ENCODE results near the gene P2RY4.
"Not testable (repeated sequence)": the region's sequence is repeated elsewhere in the genome, so short reads cannot be mapped to it uniquely, and the experiment has no call there.

The P2RY4 gene

DNA sequence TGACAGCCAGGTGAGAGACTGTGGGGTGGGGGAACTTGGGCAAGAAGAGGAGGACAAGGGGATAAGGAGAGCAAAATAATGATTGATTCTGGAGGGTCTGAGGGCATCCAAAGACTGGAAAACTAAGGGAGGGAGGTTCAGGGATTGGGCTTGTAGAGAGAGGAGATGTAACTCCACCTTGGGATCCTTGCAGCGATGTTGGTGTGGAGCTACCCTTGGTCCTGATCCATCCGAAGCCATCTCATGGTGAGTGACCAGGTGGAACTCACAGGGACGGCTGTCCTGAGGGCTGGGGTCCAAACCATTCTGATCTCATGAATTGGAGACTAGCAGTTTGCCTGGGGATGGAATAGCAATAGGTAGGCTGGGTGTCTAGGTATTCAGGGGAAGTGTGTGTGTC, 20.6 kb upstream of the P2RY4 start:
- no peak overlapping the region for H4K8ac ChIP-seq (ENCODE audit: low read length)
- H3K4me3 ChIP-seq (ENCODE audit: insufficient read depth in 1 of 2, low read depth in 1 of 2, low read length in 2 of 2), result no peak overlapping the region
- no peak overlapping the region for H3K18ac ChIP-seq (ENCODE audit: low read depth in 1 of 2, low read length in 2 of 2)
- DNase-seq, result no peak
- no peak overlapping the region for H2BK12ac ChIP-seq (ENCODE audit: low read length in 2 of 2)
- H2BK120ac ChIP-seq (ENCODE audit: low read depth, low read length), result no peak overlapping the region
- H3K23ac ChIP-seq (ENCODE audit: low read length in 2 of 2), result no peak overlapping the region
- WGBS, result 85% methylated on average over 3 of the region's 3 CpGs
- H3K4me2 ChIP-seq (ENCODE audit: low read length, poor library complexity, severe bottlenecking), result no peak overlapping the region
- peaks cover 5 to 25% of the 10 kb centered on the region in 2 experiments for H3K36me3 ChIP-seq (ENCODE audit: control insufficient read depth in 1 of 2, insufficient read depth in 2 of 2, low read depth in 1 of 2, low read length in 2 of 2)
- H4K91ac ChIP-seq (ENCODE audit: low read length), result no peak overlapping the region
- no peak overlapping the region for H2BK5ac ChIP-seq (ENCODE audit: low read depth, low read length, poor library complexity, severe bottlenecking)
- H3K4ac ChIP-seq (ENCODE audit: low read depth in 1 of 2, low read length in 2 of 2), result no peak overlapping the region
- no peak overlapping the region for H2BK15ac ChIP-seq (ENCODE audit: low read depth, poor library complexity, severe bottlenecking)
- no peak overlapping the region for H3K9ac ChIP-seq (ENCODE audit: low read length)
- H3K27ac ChIP-seq (ENCODE audit: low read length, poor library complexity, severe bottlenecking), result no peak overlapping the region
- H3K14ac ChIP-seq (ENCODE audit: low read length in 2 of 2), result no peak overlapping the region
- H3K79me1 ChIP-seq (replicated peaks; ENCODE audit: low read length, poor library complexity, severe bottlenecking), result no peaks in the 10 kb centered on the region
- peaks cover 0 to 13% of the 10 kb centered on the region in 2 experiments for H3K27me3 ChIP-seq (ENCODE audit: control insufficient read depth in 1 of 2, insufficient read depth in 1 of 2, low read length in 2 of 2)
- H2AFZ ChIP-seq (ENCODE audit: low read depth, low read length), result no peak overlapping the region
- no peak overlapping the region for H2AK5ac ChIP-seq (ENCODE audit: low read length, severe bottlenecking)
- H3K4me1 ChIP-seq (ENCODE audit: control insufficient read depth, insufficient read depth, low read depth, low read length), result no peaks in the 10 kb centered on the region
- no peaks in the 10 kb centered on the region for H3K9me3 ChIP-seq (ENCODE audit: control insufficient read depth, low read length)

DNA sequence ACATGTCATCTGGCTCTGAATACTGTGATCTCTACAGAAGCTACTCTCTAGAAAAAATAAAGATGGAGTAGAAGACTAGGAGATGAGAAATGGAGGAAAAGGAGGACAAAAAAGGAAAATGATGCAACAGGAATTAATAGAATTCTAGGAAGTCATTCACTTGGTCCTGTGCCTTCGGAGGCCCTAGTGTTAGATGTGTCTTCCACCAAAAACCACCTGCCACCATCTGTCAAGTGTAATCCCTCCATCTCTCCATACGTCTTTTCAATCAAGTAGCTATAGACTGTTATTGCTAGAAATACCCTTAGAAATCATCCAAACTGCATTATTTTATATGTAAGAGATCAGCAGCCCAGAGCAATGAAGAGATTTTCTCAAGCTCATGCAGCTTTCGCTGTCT, 19.1 kb upstream of the P2RY4 start:
- H3K79me1 ChIP-seq (replicated peaks; ENCODE audit: low read length, poor library complexity, severe bottlenecking), result no peaks in the 10 kb centered on the region
- WGBS, result no CpG with 5 or more reads among the region's 3 CpGs
- no peak overlapping the region for H3K9ac ChIP-seq (ENCODE audit: low read length)
- H3K4me3 ChIP-seq (ENCODE audit: insufficient read depth in 1 of 2, low read depth in 1 of 2, low read length in 2 of 2), result no peak overlapping the region
- no peak overlapping the region for H2AFZ ChIP-seq (ENCODE audit: low read depth, low read length)
- H3K18ac ChIP-seq (ENCODE audit: low read depth in 1 of 2, low read length in 2 of 2), result no peak overlapping the region
- no peak overlapping the region for H3K23ac ChIP-seq (ENCODE audit: low read length in 2 of 2)
- H3K27me3 ChIP-seq (ENCODE audit: control insufficient read depth in 1 of 2, insufficient read depth in 1 of 2, low read length in 2 of 2), result peaks cover 0 to 8% of the 10 kb centered on the region in 2 experiments
- no peak overlapping the region for H3K4ac ChIP-seq (ENCODE audit: low read depth in 1 of 2, low read length in 2 of 2)
- no peaks in the 10 kb centered on the region for H3K9me3 ChIP-seq (ENCODE audit: control insufficient read depth, low read length)
- H3K4me2 ChIP-seq (ENCODE audit: low read length, poor library complexity, severe bottlenecking), result no peak overlapping the region
- no peak overlapping the region for H2BK12ac ChIP-seq (ENCODE audit: low read length in 2 of 2)
- no peak overlapping the region for H2AK5ac ChIP-seq (ENCODE audit: low read length, severe bottlenecking)
- H4K8ac ChIP-seq (ENCODE audit: low read length), result no peak overlapping the region
- H3K36me3 ChIP-seq (ENCODE audit: control insufficient read depth in 1 of 2, insufficient read depth in 2 of 2, low read depth in 1 of 2, low read length in 2 of 2), result peaks cover 5 to 14% of the 10 kb centered on the region in 2 experiments
- H3K4me1 ChIP-seq (ENCODE audit: control insufficient read depth, insufficient read depth, low read depth, low read length), result no peaks in the 10 kb centered on the region
- no peak overlapping the region for H2BK5ac ChIP-seq (ENCODE audit: low read depth, low read length, poor library complexity, severe bottlenecking)
- no peak for DNase-seq
- no peak overlapping the region for H3K14ac ChIP-seq (ENCODE audit: low read length in 2 of 2)
- no peak overlapping the region for H3K27ac ChIP-seq (ENCODE audit: low read length, poor library complexity, severe bottlenecking)
- H4K91ac ChIP-seq (ENCODE audit: low read length), result no peak overlapping the region
- H2BK15ac ChIP-seq (ENCODE audit: low read depth, poor library complexity, severe bottlenecking), result no peak overlapping the region
- H2BK120ac ChIP-seq (ENCODE audit: low read depth, low read length), result no peak overlapping the region

DNA sequence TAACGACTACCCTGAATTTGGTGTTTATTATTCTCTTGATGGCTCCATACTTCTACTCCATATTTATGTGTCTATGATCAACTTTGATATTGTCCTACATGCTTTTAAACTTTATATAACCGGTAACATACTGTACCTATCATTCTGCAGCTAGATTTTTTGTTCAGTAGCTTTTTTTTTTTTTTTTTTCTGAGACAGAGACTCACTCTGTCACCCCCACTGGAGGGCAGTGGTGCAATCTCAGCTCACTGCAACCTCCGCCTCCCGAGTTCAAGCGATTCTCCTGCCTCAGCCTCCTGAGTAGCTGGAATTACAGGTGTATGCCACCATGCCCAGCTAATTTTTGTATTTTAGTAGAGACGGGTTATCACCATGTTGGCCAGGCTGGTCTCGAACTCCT, 14.0 kb upstream of the P2RY4 start:
- H3K36me3 ChIP-seq (ENCODE audit: control insufficient read depth in 1 of 2, insufficient read depth in 2 of 2, low read depth in 1 of 2, low read length in 2 of 2); H3K23ac ChIP-seq (ENCODE audit: low read length in 2 of 2); H3K4me3 ChIP-seq (ENCODE audit: insufficient read depth in 1 of 2, low read depth in 1 of 2, low read length in 2 of 2); H3K18ac ChIP-seq (ENCODE audit: low read depth in 1 of 2, low read length in 2 of 2); H2BK15ac ChIP-seq (ENCODE audit: low read depth, poor library complexity, severe bottlenecking); H3K27ac ChIP-seq (ENCODE audit: low read length, poor library complexity, severe bottlenecking); H3K4me1 ChIP-seq (ENCODE audit: control insufficient read depth, insufficient read depth, low read depth, low read length); H2AK5ac ChIP-seq (ENCODE audit: low read length, severe bottlenecking); H3K4ac ChIP-seq (ENCODE audit: low read depth in 1 of 2, low read length in 2 of 2); H2BK5ac ChIP-seq (ENCODE audit: low read depth, low read length, poor library complexity, severe bottlenecking); H3K14ac ChIP-seq (ENCODE audit: low read length in 2 of 2); H4K8ac ChIP-seq (ENCODE audit: low read length); H4K91ac ChIP-seq (ENCODE audit: low read length); H3K9me3 ChIP-seq (ENCODE audit: control insufficient read depth, low read length); H3K9ac ChIP-seq (ENCODE audit: low read length); H3K4me2 ChIP-seq (ENCODE audit: low read length, poor library complexity, severe bottlenecking); DNase-seq; H2BK120ac ChIP-seq (ENCODE audit: low read depth, low read length); H3K79me1 ChIP-seq (replicated peaks; ENCODE audit: low read length, poor library complexity, severe bottlenecking); H2AFZ ChIP-seq (ENCODE audit: low read depth, low read length); H2BK12ac ChIP-seq (ENCODE audit: low read length in 2 of 2): not testable (repeated sequence)
- H3K27me3 ChIP-seq (ENCODE audit: control insufficient read depth in 1 of 2, insufficient read depth in 1 of 2, low read length in 2 of 2), result peaks cover 0 to 23% of the 10 kb centered on the region in 2 experiments
- WGBS, result 81% methylated on average over 6 of the region's 7 CpGs

DNA sequence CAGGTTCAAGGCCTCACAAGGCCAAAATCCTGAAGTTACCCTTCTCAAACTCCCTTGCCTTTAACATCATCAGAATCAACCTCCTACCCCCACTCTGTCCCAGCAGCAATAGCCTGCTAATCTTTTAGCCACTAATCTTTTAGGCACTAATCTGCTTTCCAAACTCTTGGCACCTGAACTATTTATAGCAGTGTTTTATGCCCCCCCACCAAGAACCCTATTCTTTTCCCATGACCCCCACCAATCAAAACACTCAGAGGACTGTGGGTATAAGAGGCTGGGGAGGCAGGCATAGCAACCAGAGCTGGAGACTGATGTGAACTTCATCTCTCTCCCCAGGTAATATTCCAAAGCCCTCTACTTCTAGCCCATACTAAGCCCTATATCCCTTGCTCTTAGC, 8.0 kb upstream of the P2RY4 start, which contains the start of gene ARR3:
Gene ARR3 (plus strand): TSS at position 301 of the 400 bp plus-strand sequence. CDS start 1,052 bp downstream, outside the sequence.
- H3K4me3 ChIP-seq (ENCODE audit: insufficient read depth in 1 of 2, low read depth in 1 of 2, low read length in 2 of 2), result no peak within 1 kb of the TSS
- H4K8ac ChIP-seq (ENCODE audit: low read length), result no peak within 1 kb of the TSS
- H3K9ac ChIP-seq (ENCODE audit: low read length), result no peak within 1 kb of the TSS
- H2BK5ac ChIP-seq (ENCODE audit: low read depth, low read length, poor library complexity, severe bottlenecking), result no peak within 1 kb of the TSS
- peaks cover under 1% of the 10 kb centered on the region for H3K9me3 ChIP-seq (ENCODE audit: control insufficient read depth, low read length)
- H4K91ac ChIP-seq (ENCODE audit: low read length), result no peak within 1 kb of the TSS
- H3K4ac ChIP-seq (ENCODE audit: low read depth in 1 of 2, low read length in 2 of 2), result no peak within 1 kb of the TSS
- no peak within 1 kb of the TSS for H3K27ac ChIP-seq (ENCODE audit: low read length, poor library complexity, severe bottlenecking)
- H3K4me2 ChIP-seq (ENCODE audit: low read length, poor library complexity, severe bottlenecking), result no peak within 1 kb of the TSS
- H2AK5ac ChIP-seq (ENCODE audit: low read length, severe bottlenecking), result no peak within 1 kb of the TSS
- H3K27me3 ChIP-seq (ENCODE audit: control insufficient read depth in 1 of 2, insufficient read depth in 1 of 2, low read length in 2 of 2), result peaks cover 0 to 35% of the 10 kb centered on the region in 2 experiments
- DNase-seq, result no peak
- H2BK15ac ChIP-seq (ENCODE audit: low read depth, poor library complexity, severe bottlenecking), result no peak within 1 kb of the TSS
- no peak within 1 kb of the TSS for H3K23ac ChIP-seq (ENCODE audit: low read length in 2 of 2)
- H3K14ac ChIP-seq (ENCODE audit: low read length in 2 of 2), result no peak within 1 kb of the TSS
- no peak within 1 kb of the TSS for H2BK120ac ChIP-seq (ENCODE audit: low read depth, low read length)
- no peaks in the 10 kb centered on the region for H3K36me3 ChIP-seq (ENCODE audit: control insufficient read depth in 1 of 2, insufficient read depth in 2 of 2, low read depth in 1 of 2, low read length in 2 of 2)
- no peak within 1 kb of the TSS for H2AFZ ChIP-seq (ENCODE audit: low read depth, low read length)
- no peaks in the 10 kb centered on the region for H3K79me1 ChIP-seq (replicated peaks; ENCODE audit: low read length, poor library complexity, severe bottlenecking)
- H3K18ac ChIP-seq (ENCODE audit: low read depth in 1 of 2, low read length in 2 of 2), result no peak within 1 kb of the TSS
- H2BK12ac ChIP-seq (ENCODE audit: low read length in 2 of 2), result no peak within 1 kb of the TSS
- H3K4me1 ChIP-seq (ENCODE audit: control insufficient read depth, insufficient read depth, low read depth, low read length), result no peaks in the 10 kb centered on the region

Data from mesenchymal stem cell (in vitro differentiated cells and primary cell).